NCI-H146 treated with DMSO at 0.1 percent for 48 hours (cell line): ENCODE results near the gene XAB2.

Source experiments
- DNase-seq: peaks from one replicate; lab custom pipeline; 2025; ENCODE audit not compliant: unreplicated experiment; lab: John Stamatoyannopoulos, UW

Gene XAB2

GRCh38 chr19:7633698-7634097, 4.4 kb upstream of the XAB2 start, which contains the start of gene PCP2:
TSS of gene PCP2 (minus strand) at chr19:7633719. CDS start at chr19:7633457, 262 bp downstream.
- DNase-seq: peak; percentile 27

GRCh38 chr19:7632340-7633203, 3.2 kb upstream of the XAB2 start:
- DNase-seq: no peak

- no peak for DNase-seq
Measured at GRCh38 chr19:7631577-7631976, 2.2 kb upstream of the XAB2 start.

- no peak for DNase-seq
Measured at GRCh38 chr19:7628589-7629311, 595 bp downstream of the XAB2 start.

- DNase-seq: no peak
Measured at GRCh38 chr19:7627166-7627565, 2.2 kb downstream of the XAB2 start.

- no peak for DNase-seq
Measured at GRCh38 chr19:7625763-7626372, 3.5 kb downstream of the XAB2 start.

GRCh38 chr19:7624810-7625209, 4.5 kb downstream of the XAB2 start:
- no peak for DNase-seq

GRCh38 chr19:7623725-7624603, 5.4 kb downstream of the XAB2 start:
- DNase-seq: no peak

- no peak for DNase-seq
Measured at GRCh38 chr19:7622933-7623685, 6.2 kb downstream of the XAB2 start.

GRCh38 chr19:7620442-7621412, 8.6 kb downstream of the XAB2 start:
- DNase-seq: no peak

GRCh38 chr19:7619671-7620441, 9.5 kb downstream of the XAB2 start:
- no peak for DNase-seq

- no peak for DNase-seq
Measured at GRCh38 chr19:7618771-7619510, 10.4 kb downstream of the XAB2 start.

GRCh38 chr19:7618348-7618747, 11.0 kb downstream of the XAB2 start:
- DNase-seq: no peak

- no peak for DNase-seq
Measured at GRCh38 chr19:7617735-7618134, 11.6 kb downstream of the XAB2 start.

- DNase-seq: no peak
Measured at GRCh38 chr19:7617172-7617571, 12.2 kb downstream of the XAB2 start.

GRCh38 chr19:7614859-7615741, 14.2 kb downstream of the XAB2 start:
- no peak for DNase-seq
